Liver (tissue), 9 donors: ENCODE results near the gene C10orf67. TPM values are rescaled to one million over a fixed set of nuclear protein-coding genes. Genes with fewer than 3 reads are reported as not detected.

Experiments
- DNase-seq: peaks from one replicate; pipeline ENCODE4 v3.0.0-alpha.2; 2017; ENCODE audit warnings: low spot score
- H3K27ac ChIP-seq, 2 donors: one replicate each; pipeline ENCODE4 v1.7.0; 2013; ENCODE audit warnings: inconsistent platforms in 2 of 2, low read length in 2 of 2, control low read depth in 1 of 2, low read depth in 1 of 2, mild to moderate bottlenecking in 1 of 2
- H3K27me3 ChIP-seq, 4 donors: one replicate each; pipeline versions ENCODE4 v1.6.1 to v1.7.0; 2013; ENCODE audit warnings: low read length in 3 of 4, inconsistent platforms in 1 of 4, mild to moderate bottlenecking in 1 of 4, moderate library complexity in 1 of 4; ENCODE audit not compliant: control insufficient read depth in 4 of 4, insufficient read depth in 4 of 4
- H3K36me3 ChIP-seq, 4 donors: one replicate each; pipeline versions ENCODE4 v1.6.1 to v1.7.0; 2013; ENCODE audit warnings: low read length in 3 of 4, mild to moderate bottlenecking in 3 of 4, low read depth in 1 of 4, moderate library complexity in 1 of 4; ENCODE audit not compliant: control insufficient read depth in 4 of 4, insufficient read depth in 3 of 4
- H3K4me1 ChIP-seq, 4 donors: one replicate each; pipeline versions ENCODE4 v1.6.1 to v1.7.0; 2013; ENCODE audit warnings: low read length in 3 of 4, mild to moderate bottlenecking in 3 of 4, moderate library complexity in 1 of 4; ENCODE audit not compliant: control insufficient read depth in 4 of 4, insufficient read depth in 4 of 4
- H3K4me3 ChIP-seq, 3 donors: one replicate each; pipeline versions ENCODE4 v1.6.1 to v1.7.0; 2013; ENCODE audit warnings: low read length in 3 of 3, control low read depth in 1 of 3, low read depth in 1 of 3, mild to moderate bottlenecking in 1 of 3
- H3K9ac ChIP-seq, 2 donors: one replicate each; pipeline ENCODE4 v1.7.0; 2013; ENCODE audit warnings: low read length in 2 of 2, mild to moderate bottlenecking in 2 of 2, moderate library complexity in 2 of 2, control low read depth in 1 of 2, low read depth in 1 of 2
- H3K9me3 ChIP-seq, 4 donors: one replicate each; pipeline versions ENCODE4 v1.6.1 to v1.7.0; 2013; ENCODE audit warnings: low read length in 3 of 4; ENCODE audit not compliant: control insufficient read depth in 4 of 4
- ATF3 ChIP-seq: IDR thresholded peaks from 2 replicates; pipeline ENCODE4 v1.6.1; 2016; ENCODE audit warnings: antibody characterized with exemption
- CTCF ChIP-seq: fragments of 150-350 bp; IDR thresholded peaks from 2 replicates; pipeline ENCODE4 v1.5.1; 2017; ENCODE audit warnings: improper control_type of control experiment, low read depth, low read length; ENCODE audit not compliant: missing input control
- EGR1 ChIP-seq, 2 donors: IDR thresholded peaks; 2 replicates each; pipeline ENCODE4 v1.6.1; 2016 to 2018; ENCODE audit warnings: antibody characterized with exemption in 2 of 2, low read depth in 2 of 2
- FOXA1 ChIP-seq: IDR thresholded peaks from 2 replicates; pipeline ENCODE4 v1.6.1; 2016; ENCODE audit warnings: antibody characterized with exemption
- GABPA ChIP-seq, 2 donors: IDR thresholded peaks in 1 of 2; conservative IDR thresholded peaks in 1 of 2; 2 replicates each; pipeline ENCODE4 v1.6.1; 2016; ENCODE audit warnings: antibody characterized with exemption in 2 of 2, mild to moderate bottlenecking in 1 of 2, moderate library complexity in 1 of 2
- HNF4G ChIP-seq: IDR thresholded peaks from 2 replicates; pipeline ENCODE4 v1.6.1; 2016; ENCODE audit warnings: antibody characterized with exemption
- RAD21 ChIP-seq, 2 donors: IDR thresholded peaks; 2 replicates each; pipeline ENCODE4 v1.6.1; 2016; ENCODE audit warnings: antibody characterized with exemption in 2 of 2, mild to moderate bottlenecking in 2 of 2
- REST ChIP-seq: IDR thresholded peaks from 2 replicates; pipeline ENCODE4 v1.6.1; 2016; ENCODE audit warnings: antibody characterized with exemption, mild to moderate bottlenecking
- RXRA ChIP-seq, 2 donors: IDR thresholded peaks; 2 replicates each; pipeline ENCODE4 v1.6.1; 2017 to 2018; ENCODE audit warnings: antibody characterized with exemption in 2 of 2, mild to moderate bottlenecking in 1 of 2
- TAF1 ChIP-seq: conservative IDR thresholded peaks from 2 replicates; pipeline ENCODE4 v1.6.1; 2016; ENCODE audit warnings: antibody characterized with exemption, mild to moderate bottlenecking
- YY1 ChIP-seq: IDR thresholded peaks from 2 replicates; pipeline ENCODE4 v1.6.1; 2016; ENCODE audit warnings: antibody characterized with exemption, mild to moderate bottlenecking
- WGBS: extraction: QIAGEN DNeasy Blood & Tissue Kit; methylation state at CpG from one replicate; pipeline ENCODE4 v1.1.7; 2013; 5-methylcytosine and 5-hydroxymethylcytosine counted together
- polyA plus RNA-seq, 2 donors: library from polyadenylated mRNA; stranded (reverse) in 1 of 2; unstranded in 1 of 2; fragments of 200-250 nt in 1 of 2; fragments of >200 nt in 1 of 2; fragmentation: Nextera tagmentation in 1 of 2; extraction: Ambion mirVana in 1 of 2; gene quantifications; one replicate each; pipeline versions ENCODE4 v1.2.1 to v1.2.3, GENCODE V29; 2013 to 2015
- total RNA-seq, 2 donors: library from RNA; depleted of rRNA; stranded (reverse); fragments of >200 nt; gene quantifications; one replicate each; pipeline ENCODE4 v1.2.3, GENCODE V29; 2014
- TF ChIP-seq, protein P1 (sequence below): IDR thresholded peaks from 2 replicates; pipeline ENCODE4 v1.6.1; 2016; ENCODE audit warnings: antibody characterized with exemption
- TF ChIP-seq, protein P2 (sequence below): IDR thresholded peaks from 2 replicates; pipeline ENCODE4 v1.6.1; 2016; ENCODE audit warnings: antibody characterized with exemption
- donor health status: healthy.
- donor health status: healthy.
- donor health status: healthy.
- donor health status: healthy.
- donor health status: healthy.

The C10orf67 gene
- total and polyA plus RNA-seq, 4 donors = 0.02 TPM; not detected in 3

DNA sequence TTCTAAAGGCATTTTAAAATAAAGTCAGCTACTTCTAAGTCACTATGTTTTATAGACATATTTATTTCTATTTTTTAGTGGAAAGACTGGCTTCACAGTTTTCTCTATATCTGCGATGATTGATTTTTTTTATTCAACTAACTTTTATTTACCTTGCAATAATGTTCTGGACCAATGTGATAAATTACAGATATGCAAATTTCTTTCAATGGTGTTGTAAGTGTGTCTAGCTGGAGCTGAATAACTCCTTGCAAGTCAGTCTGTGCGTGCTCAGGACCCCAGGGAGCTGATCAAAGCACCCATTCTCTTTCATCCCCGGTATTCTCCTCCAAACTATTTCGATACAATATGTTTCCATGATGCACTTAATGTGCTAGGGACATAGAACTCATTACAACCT, 142.8 kb downstream of the C10orf67 start:
- WGBS = 8% methylated on average over 4 of the region's 4 CpGs
- peaks cover 6 to 18% (median 9%) of the 10 kb centered on the region in 4 donors for H3K27me3 ChIP-seq
- DNase-seq = no peak

More for the DNA sequence above, 142.8 kb downstream of the C10orf67 start:
- H3K4me3 ChIP-seq = no peak overlapping the region
- H3K9ac ChIP-seq = no peak overlapping the region
- TF ChIP-seq RAD21 (IDR thresholded peaks at IDR 0.05) (no peak), YY1 (no peak), CTCF (no peak), REST (no peak), GABPA (IDR thresholded peaks at IDR 0.05 in 1 of 2, conservative IDR thresholded peaks at IDR 0.05 in 1 of 2) (no peak), FOXA1 (no peak), EGR1 (IDR thresholded peaks at IDR 0.05; ENCODE audit: low read depth in 2 of 2) (no peak), HNF4G (no peak), ATF3 (no peak), TAF1 (no peak), RXRA (IDR thresholded peaks at IDR 0.05) (no peak)
- TF ChIP-seq, protein P1, sequence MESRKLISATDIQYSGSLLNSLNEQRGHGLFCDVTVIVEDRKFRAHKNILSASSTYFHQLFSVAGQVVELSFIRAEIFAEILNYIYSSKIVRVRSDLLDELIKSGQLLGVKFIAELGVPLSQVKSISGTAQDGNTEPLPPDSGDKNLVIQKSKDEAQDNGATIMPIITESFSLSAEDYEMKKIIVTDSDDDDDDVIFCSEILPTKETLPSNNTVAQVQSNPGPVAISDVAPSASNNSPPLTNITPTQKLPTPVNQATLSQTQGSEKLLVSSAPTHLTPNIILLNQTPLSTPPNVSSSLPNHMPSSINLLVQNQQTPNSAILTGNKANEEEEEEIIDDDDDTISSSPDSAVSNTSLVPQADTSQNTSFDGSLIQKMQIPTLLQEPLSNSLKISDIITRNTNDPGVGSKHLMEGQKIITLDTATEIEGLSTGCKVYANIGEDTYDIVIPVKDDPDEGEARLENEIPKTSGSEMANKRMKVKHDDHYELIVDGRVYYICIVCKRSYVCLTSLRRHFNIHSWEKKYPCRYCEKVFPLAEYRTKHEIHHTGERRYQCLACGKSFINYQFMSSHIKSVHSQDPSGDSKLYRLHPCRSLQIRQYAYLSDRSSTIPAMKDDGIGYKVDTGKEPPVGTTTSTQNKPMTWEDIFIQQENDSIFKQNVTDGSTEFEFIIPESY = no peak
- TF ChIP-seq, protein P2, sequence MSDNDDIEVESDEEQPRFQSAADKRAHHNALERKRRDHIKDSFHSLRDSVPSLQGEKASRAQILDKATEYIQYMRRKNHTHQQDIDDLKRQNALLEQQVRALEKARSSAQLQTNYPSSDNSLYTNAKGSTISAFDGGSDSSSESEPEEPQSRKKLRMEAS = no peak
- no peaks in the 10 kb centered on the region for H3K4me1 ChIP-seq
- H3K9me3 ChIP-seq = no peaks in the 10 kb centered on the region
- H3K27ac ChIP-seq = no peak overlapping the region
- no peaks in the 10 kb centered on the region for H3K36me3 ChIP-seq
